HepG2 (cell line): ENCODE results near the gene COA7. TPM values are rescaled to one million over a fixed set of nuclear protein-coding genes. Genes with fewer than 3 reads are reported as not detected.

Experiments used
- ATAC-seq: fragments of 200-7000 bp; cut with Tn5 transposase; 3 replicates; pipeline ENCODE4 v1.9.1; 2020; ENCODE audit warnings: mild to moderate bottlenecking, moderate library complexity
- BruUV-seq: library from RNA; stranded (reverse); fragments of 400-500 nt; replicated peaks from 2 replicates; lab custom pipeline; 2021; lab: Mats Ljungman, UMichigan
- CTCF ChIA-PET: fragments of 300-600 bp; formaldehyde crosslinking; extraction: SDS; loops from one replicate; lab custom pipeline; 2021; ENCODE audit warnings: low total read pairs, inconsistent platforms, low intra/inter-chr PET ratio; lab: Yijun Ruan, JAX
- POLR2A ChIA-PET: fragments of 350-600 bp; sonication (Branson Sonifier 250); formaldehyde crosslinking; loops from one replicate; lab custom pipeline; 2020; ENCODE audit warnings: antibody characterized with exemption, inconsistent platforms; lab: Yijun Ruan, JAX
- DNase-seq: peaks from one replicate; pipeline ENCODE4 v3.0.0-alpha.2; 2015; ENCODE audit warnings: low spot score
- FAIRE-seq: peaks from 3 replicates; lab custom pipeline; 2011; peaks lifted over from hg19 to GRCh38; lab: Jason Lieb, UNC
- H2AFZ ChIP-seq: one replicate; pipeline ENCODE4 v1.6.1; 2011; ENCODE audit warnings: low read length, inconsistent platforms
- H3K27ac ChIP-seq: fragments of 300-600 bp; 3 replicates; pipeline ENCODE4 v1.8.0; 2011; ENCODE audit warnings: mixed run types, mild to moderate bottlenecking, mixed read lengths, low read length, inconsistent platforms; ENCODE audit not compliant: insufficient read depth; ENCODE audit errors: extremely low read length
- H3K27me3 ChIP-seq, 2 experiments: fragments of 200-600 bp in 1 of 2; 2 replicates in 1 of 2; 3 replicates in 1 of 2; pipeline versions ENCODE4 v1.6.0 to v1.8.0; 2011; ENCODE audit warnings: low read length in 2 of 2, mild to moderate bottlenecking in 2 of 2, moderate library complexity in 2 of 2, inconsistent platforms in 1 of 2; ENCODE audit not compliant: insufficient read depth in 2 of 2, control insufficient read depth in 1 of 2
- H3K36me3 ChIP-seq, 2 experiments: fragments of 200-600 bp in 1 of 2; replicated peaks in 1 of 2; 2 replicates in 1 of 2; 3 replicates in 1 of 2; pipeline versions ENCODE4 v1.5.1 to v1.8.0; 2011; ENCODE audit warnings: low read length in 2 of 2, inconsistent platforms in 1 of 2; ENCODE audit not compliant: insufficient read depth in 2 of 2, control insufficient read depth in 1 of 2
- H3K4me1 ChIP-seq: 2 replicates; pipeline ENCODE4 v1.5.1; 2012; ENCODE audit warnings: low read length, inconsistent platforms; ENCODE audit not compliant: insufficient read depth
- H3K4me2 ChIP-seq: 2 replicates; pipeline ENCODE4 v1.6.0; 2011; ENCODE audit warnings: low read depth, low read length, inconsistent platforms
- H3K4me3 ChIP-seq, 3 experiments: fragments of 200-600 bp in 1 of 3; sonication (generic), shearing (Covaris generic) in 1 of 3; replicated peaks in 1 of 3; 2 replicates each; pipeline ENCODE4 v1.5.1; 2011 to 2016; ENCODE audit warnings: low read length in 3 of 3, inconsistent platforms in 2 of 3, low read depth in 2 of 3, mild to moderate bottlenecking in 2 of 3, control low read depth in 1 of 3, mixed read lengths in 1 of 3; ENCODE audit not compliant: insufficient read depth in 1 of 3
- H3K79me2 ChIP-seq: one replicate; pipeline ENCODE4 v1.6.1; 2011; ENCODE audit warnings: low read length, inconsistent platforms; ENCODE audit not compliant: insufficient read depth
- H3K9ac ChIP-seq: 2 replicates; pipeline ENCODE4 v1.6.0; 2011; ENCODE audit warnings: mild to moderate bottlenecking, low read depth, low read length, inconsistent platforms; ENCODE audit not compliant: insufficient read depth
- H3K9me3 ChIP-seq: 2 replicates; pipeline ENCODE4 v1.5.1; 2012; ENCODE audit warnings: mild to moderate bottlenecking, low read length
- H4K20me1 ChIP-seq: 2 replicates; pipeline ENCODE4 v1.6.0; 2011; ENCODE audit warnings: inconsistent platforms, mild to moderate bottlenecking, low read length, moderate library complexity; ENCODE audit not compliant: insufficient read depth
- ADNP ChIP-seq: sonication (generic); formaldehyde crosslinking; IDR thresholded peaks from 2 replicates; pipeline ENCODE4 v1.4.0; 2020; ENCODE audit warnings: missing genetic modification reagents
- ATF1 ChIP-seq: IDR thresholded peaks from 2 replicates; pipeline ENCODE4 v1.6.1; 2016; ENCODE audit warnings: mild to moderate bottlenecking, control low read depth
- JUN ChIP-seq: sonication (generic); formaldehyde crosslinking; IDR thresholded peaks from 2 replicates; pipeline ENCODE4 v1.4.0; 2020; ENCODE audit warnings: mild to moderate bottlenecking, missing genetic modification reagents
- KDM5B ChIP-seq: sonication (generic); formaldehyde crosslinking; IDR thresholded peaks from 2 replicates; pipeline ENCODE4 v1.4.0; 2020; ENCODE audit warnings: missing genetic modification reagents, mild to moderate bottlenecking, borderline replicate concordance
- ONECUT2 ChIP-seq: sonication (generic); formaldehyde crosslinking; IDR thresholded peaks from 2 replicates; pipeline ENCODE4 v1.4.0; 2020; ENCODE audit warnings: missing genetic modification reagents
- POLR2AphosphoS5 ChIP-seq: IDR thresholded peaks from 2 replicates; pipeline ENCODE4 v1.6.1; 2012; ENCODE audit warnings: low read depth, low read length
- RBAK ChIP-seq: sonication (generic); formaldehyde crosslinking; IDR thresholded peaks from 2 replicates; pipeline ENCODE4 v1.5.1; 2020; ENCODE audit warnings: mild to moderate bottlenecking, missing genetic modification reagents
- RFX3 ChIP-seq: IDR thresholded peaks from 2 replicates; pipeline ENCODE4 v1.6.1; 2016; ENCODE audit warnings: missing biosample characterization, missing genetic modification reagents
- SMYD3 ChIP-seq: sonication (generic); formaldehyde crosslinking; IDR thresholded peaks from 2 replicates; pipeline ENCODE4 v1.8.1; 2023; ENCODE audit warnings: mild to moderate bottlenecking, missing genetic modification reagents
- SRSF1 ChIP-seq: fragments of 200-400 bp; formaldehyde crosslinking; optimal IDR thresholded peaks from 2 replicates; pipeline ENCODE3; 2017; ENCODE audit warnings: mild to moderate bottlenecking, low read depth, low read length, moderate library complexity
- TEF ChIP-seq: sonication (generic); formaldehyde crosslinking; IDR thresholded peaks from 2 replicates; pipeline ENCODE4 v1.5.0; 2020; ENCODE audit warnings: missing genetic modification reagents
- WGBS: methylation state at CpG from one replicate; pipeline ENCODE4 v1.1.6; 2017; ENCODE audit warnings: low lambda C conversion rate; 5-methylcytosine and 5-hydroxymethylcytosine counted together
- in situ Hi-C: cut with HindIII; loops from 2 replicates; pipeline ENCODE4 v1.10.0; 2017; ENCODE audit warnings: low pct_unique_long_range_greater_than_20kb; ENCODE audit not compliant: extremely low pct_ligation_motif_present
- intact Hi-C: fragments of 100-400 bp; cut with micrococcal nuclease; formaldehyde crosslinking; loops from one replicate; pipeline ENCODE4 v1.10.0; 2022; ENCODE audit not compliant: unreplicated experiment
- polyA plus RNA-seq, 8 experiments: library from polyadenylated mRNA; depleted of rRNA in 3 of 8; stranded (reverse) in 7 of 8; unstranded in 1 of 8; fragments of >200 nt; fragmentation: Illumina TruSeq in 4 of 8; extraction: Trizol in 4 of 8; gene quantifications; 2 replicates each; pipeline versions ENCODE4 v1.2.1 to v1.2.3, GENCODE V29; 2011 to 2016; ENCODE audit warnings: low read depth in 4 of 8, missing spikeins in 1 of 8, mixed read lengths in 1 of 8; ENCODE audit not compliant: insufficient read depth in 1 of 8
- total RNA-seq, 5 experiments: library from RNA; depleted of rRNA; stranded (reverse); fragments of >200 nt; fragmentation: Illumina TruSeq; extraction: Trizol; gene quantifications; 2 replicates each; pipeline ENCODE4 v1.2.3, GENCODE V29; 2016; ENCODE audit warnings: low read depth in 1 of 5
- TF ChIP-seq, protein P1 (sequence below): sonication (generic); formaldehyde crosslinking; IDR thresholded peaks from 2 replicates; pipeline ENCODE4 v1.4.0; 2020; ENCODE audit warnings: mild to moderate bottlenecking, missing genetic modification reagents
- TF ChIP-seq, protein P2 (sequence below): sonication (generic); IDR thresholded peaks from 2 replicates; pipeline ENCODE4 v1.6.1; 2016; ENCODE audit warnings: low read depth, borderline replicate concordance
- TF ChIP-seq, protein P3 (sequence below): sonication (generic); formaldehyde crosslinking; IDR thresholded peaks from 2 replicates; pipeline ENCODE4 v1.8.1; 2023; ENCODE audit warnings: missing genetic modification reagents, inconsistent platforms, borderline replicate concordance

COA7 gene
- total and polyA plus RNA-seq, 2 of the 13 experiments (the other 11 are each of a cell fraction or from before 2014, with no cell fraction given), result 12.3 to 30.4 TPM

GRCh38 chr1:52658795-52659194, 39.4 kb downstream of the COA7 start:
- DNase-seq, result no peak
- TF ChIP-seq SMYD3 (CRISPR knock-in tag) (no peak), ATF1 (CRISPR knock-in tag) (no peak), ADNP (CRISPR knock-in tag) (no peak), ONECUT2 (CRISPR knock-in tag) (no peak), RFX3 (no peak), SRSF1 (no peak), RBAK (no peak), JUN (CRISPR knock-in tag) (no peak), KDM5B (CRISPR knock-in tag) (no peak), POLR2AphosphoS5 (no peak), TEF (CRISPR knock-in tag) (no peak)
- TF ChIP-seq, protein P1, sequence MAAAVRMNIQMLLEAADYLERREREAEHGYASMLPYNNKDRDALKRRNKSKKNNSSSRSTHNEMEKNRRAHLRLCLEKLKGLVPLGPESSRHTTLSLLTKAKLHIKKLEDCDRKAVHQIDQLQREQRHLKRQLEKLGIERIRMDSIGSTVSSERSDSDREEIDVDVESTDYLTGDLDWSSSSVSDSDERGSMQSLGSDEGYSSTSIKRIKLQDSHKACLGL (CRISPR knock-in tag), result no peak
- TF ChIP-seq, protein P2, sequence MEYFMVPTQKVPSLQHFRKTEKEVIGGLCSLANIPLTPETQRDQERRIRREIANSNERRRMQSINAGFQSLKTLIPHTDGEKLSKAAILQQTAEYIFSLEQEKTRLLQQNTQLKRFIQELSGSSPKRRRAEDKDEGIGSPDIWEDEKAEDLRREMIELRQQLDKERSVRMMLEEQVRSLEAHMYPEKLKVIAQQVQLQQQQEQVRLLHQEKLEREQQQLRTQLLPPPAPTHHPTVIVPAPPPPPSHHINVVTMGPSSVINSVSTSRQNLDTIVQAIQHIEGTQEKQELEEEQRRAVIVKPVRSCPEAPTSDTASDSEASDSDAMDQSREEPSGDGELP, result no peak
- TF ChIP-seq, protein P3, sequence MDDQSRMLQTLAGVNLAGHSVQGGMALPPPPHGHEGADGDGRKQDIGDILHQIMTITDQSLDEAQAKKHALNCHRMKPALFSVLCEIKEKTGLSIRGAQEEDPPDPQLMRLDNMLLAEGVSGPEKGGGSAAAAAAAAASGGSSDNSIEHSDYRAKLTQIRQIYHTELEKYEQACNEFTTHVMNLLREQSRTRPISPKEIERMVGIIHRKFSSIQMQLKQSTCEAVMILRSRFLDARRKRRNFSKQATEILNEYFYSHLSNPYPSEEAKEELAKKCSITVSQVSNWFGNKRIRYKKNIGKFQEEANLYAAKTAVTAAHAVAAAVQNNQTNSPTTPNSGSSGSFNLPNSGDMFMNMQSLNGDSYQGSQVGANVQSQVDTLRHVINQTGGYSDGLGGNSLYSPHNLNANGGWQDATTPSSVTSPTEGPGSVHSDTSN, result no peak
- H3K9me3 ChIP-seq, result no peaks in the 10 kb centered on the region
- H3K27ac ChIP-seq, result no peak overlapping the region
- in situ Hi-C loops (no loop called here), intact Hi-C loops (loop anchor here (10.0 kb wide), 1 partner anchor 54 kb away; the partner anchor contains the start of gene GPX7)
- no peak for FAIRE-seq
- POLR2A ChIA-PET, result no interaction called here
- ATAC-seq, result no peak
- CTCF ChIA-PET, result no interaction called here
- peaks cover 16% of the 10 kb centered on the region for H3K4me1 ChIP-seq
- no peak overlapping the region for H3K4me3 ChIP-seq
- H3K36me3 ChIP-seq, result no peaks in the 10 kb centered on the region
- peaks cover 0 to 2% of the 10 kb centered on the region in 2 experiments; a peak in 1 of 5 replicates for H3K27me3 ChIP-seq
- no peak overlapping the region for H2AFZ ChIP-seq
- no peak overlapping the region for H3K9ac ChIP-seq
- BruUV-seq, result no TSS peak
- no peaks in the 10 kb centered on the region for H4K20me1 ChIP-seq
- H3K79me2 ChIP-seq, result no peaks in the 10 kb centered on the region
- WGBS, result 6% methylated on average over 1 of the region's 1 CpG
- H3K4me2 ChIP-seq, result no peak overlapping the region
